HepG2 (cell line): ENCODE measurements around the gene MRPL34. TPM values are rescaled to one million over a fixed set of nuclear protein-coding genes. Genes with fewer than 3 reads are reported as not detected.

ENCODE experiments used
- ATAD3A ChIP-seq: sonication (generic); formaldehyde crosslinking; IDR thresholded peaks from 2 replicates; pipeline ENCODE4 v1.4.0; 2020; ENCODE audit warnings: missing genetic modification reagents
- ATM ChIP-seq: fragments of 450-650 bp; IDR thresholded peaks from 2 replicates; pipeline ENCODE4 v1.7.1; 2017; ENCODE audit warnings: mild to moderate bottlenecking, borderline replicate concordance
- BORCS8-MEF2B ChIP-seq: sonication (generic); formaldehyde crosslinking; IDR thresholded peaks from 2 replicates; pipeline ENCODE4 v1.8.0; 2022; ENCODE audit warnings: mild to moderate bottlenecking, missing genetic modification reagents
- FOSL2 ChIP-seq: sonication (generic); formaldehyde crosslinking; IDR thresholded peaks from 2 replicates; pipeline ENCODE4 v1.4.0; 2020; ENCODE audit warnings: missing genetic modification reagents
- HHEX ChIP-seq: IDR thresholded peaks from 2 replicates; pipeline ENCODE4 v1.6.1; 2016; ENCODE audit warnings: control low read depth
- HMGA1 ChIP-seq: sonication (generic); formaldehyde crosslinking; conservative IDR thresholded peaks from 2 replicates; pipeline ENCODE4 v1.4.0; 2020; ENCODE audit warnings: missing genetic modification reagents
- HNRNPK ChIP-seq: fragments of 200-400 bp; formaldehyde crosslinking; IDR thresholded peaks from 2 replicates; pipeline ENCODE4 v1.6.1; 2018; ENCODE audit warnings: low read length, low read depth, moderate library complexity, mild to moderate bottlenecking; ENCODE audit not compliant: poor library complexity, severe bottlenecking
- HNRNPL ChIP-seq: fragments of 200-400 bp; formaldehyde crosslinking; IDR thresholded peaks from 2 replicates; pipeline ENCODE4 v1.6.1; 2017; ENCODE audit warnings: mild to moderate bottlenecking, low read depth, low read length
- MAZ ChIP-seq, 2 experiments: sonication (generic) in 1 of 2; formaldehyde crosslinking in 1 of 2; IDR thresholded peaks; 2 replicates each; pipeline versions ENCODE4 v1.5.0 to v1.6.1; 2012 to 2020; ENCODE audit warnings: low read depth in 2 of 2, mild to moderate bottlenecking in 2 of 2, borderline replicate concordance in 1 of 2, improper control_type of control experiment in 1 of 2, low read length in 1 of 2, missing genetic modification reagents in 1 of 2, moderate library complexity in 1 of 2
- NFKB2 ChIP-seq: sonication (generic); formaldehyde crosslinking; IDR thresholded peaks from 2 replicates; pipeline ENCODE4 v1.4.0; 2020; ENCODE audit warnings: missing genetic modification reagents, borderline replicate concordance
- ONECUT2 ChIP-seq: sonication (generic); formaldehyde crosslinking; IDR thresholded peaks from 2 replicates; pipeline ENCODE4 v1.4.0; 2020; ENCODE audit warnings: missing genetic modification reagents
- RARA ChIP-seq: IDR thresholded peaks from 2 replicates; pipeline ENCODE4 v1.6.1; 2016; ENCODE audit warnings: missing genetic modification reagents, missing compliant biosample characterization
- RBFOX2 ChIP-seq: fragments of 200-400 bp; formaldehyde crosslinking; IDR thresholded peaks from 2 replicates; pipeline ENCODE4 v1.6.1; 2017; ENCODE audit warnings: low read depth, mild to moderate bottlenecking, low read length
- TFDP2 ChIP-seq: sonication (generic); formaldehyde crosslinking; IDR thresholded peaks from 2 replicates; pipeline ENCODE4 v1.4.0; 2020; ENCODE audit warnings: missing genetic modification reagents
- ZBTB1 ChIP-seq: sonication (generic); formaldehyde crosslinking; IDR thresholded peaks from 2 replicates; pipeline ENCODE4 v1.4.0; 2020; ENCODE audit warnings: missing genetic modification reagents, borderline replicate concordance
- ZNF143 ChIP-seq: sonication (generic); formaldehyde crosslinking; IDR thresholded peaks from 2 replicates; pipeline ENCODE4 v1.4.0; 2020; ENCODE audit warnings: missing genetic modification reagents
- ZNF3 ChIP-seq: IDR thresholded peaks from 2 replicates; pipeline ENCODE4 v1.7.0; 2017; ENCODE audit warnings: inconsistent platforms
- ZNF382 ChIP-seq: sonication (generic); formaldehyde crosslinking; IDR thresholded peaks from 2 replicates; pipeline ENCODE4 v1.5.0; 2020; ENCODE audit warnings: missing genetic modification reagents, mild to moderate bottlenecking, borderline replicate concordance
- ZNF891 ChIP-seq: sonication (generic); formaldehyde crosslinking; IDR thresholded peaks from 2 replicates; pipeline ENCODE4 v1.5.0; 2020; ENCODE audit warnings: mild to moderate bottlenecking, missing genetic modification reagents
- polyA plus RNA-seq, 8 experiments: library from polyadenylated mRNA; depleted of rRNA in 3 of 8; stranded (reverse) in 7 of 8; unstranded in 1 of 8; fragments of >200 nt; fragmentation: Illumina TruSeq in 4 of 8; extraction: Trizol in 4 of 8; gene quantifications; 2 replicates each; pipeline versions ENCODE4 v1.2.1 to v1.2.3, GENCODE V29; 2011 to 2016; ENCODE audit warnings: low read depth in 4 of 8, missing spikeins in 1 of 8, mixed read lengths in 1 of 8; ENCODE audit not compliant: insufficient read depth in 1 of 8
- total RNA-seq, 5 experiments: library from RNA; depleted of rRNA; stranded (reverse); fragments of >200 nt; fragmentation: Illumina TruSeq; extraction: Trizol; gene quantifications; 2 replicates each; pipeline ENCODE4 v1.2.3, GENCODE V29; 2016; ENCODE audit warnings: low read depth in 1 of 5
- TF ChIP-seq, protein P1 (sequence below), 2 experiments: sonication (generic) in 1 of 2; formaldehyde crosslinking in 1 of 2; IDR thresholded peaks; 2 replicates each; pipeline versions ENCODE4 v1.5.1 to v1.6.1; 2011 to 2020; ENCODE audit warnings: borderline replicate concordance in 1 of 2, low read depth in 1 of 2, low read length in 1 of 2, mild to moderate bottlenecking in 1 of 2, missing genetic modification reagents in 1 of 2, moderate library complexity in 1 of 2
- TF ChIP-seq, protein P2 (sequence below): sonication (generic); formaldehyde crosslinking; IDR thresholded peaks from 2 replicates; pipeline ENCODE4 v1.8.0; 2023; ENCODE audit warnings: mild to moderate bottlenecking, missing genetic modification reagents
- TF ChIP-seq, protein P3 (sequence below), 2 experiments: fragments of 450-650 bp in 1 of 2; sonication (generic) in 1 of 2; formaldehyde crosslinking; IDR thresholded peaks; 2 replicates each; pipeline versions ENCODE4 v1.5.0 to v1.8.0; 2020 to 2022; ENCODE audit warnings: mild to moderate bottlenecking in 1 of 2, missing genetic modification reagents in 1 of 2
- TF ChIP-seq, protein P4 (sequence below): sonication (generic); formaldehyde crosslinking; IDR thresholded peaks from 2 replicates; pipeline ENCODE4 v1.8.1; 2023; ENCODE audit warnings: mild to moderate bottlenecking, missing genetic modification reagents, borderline replicate concordance

The MRPL34 gene
- total and polyA plus RNA-seq, 2 of the 13 experiments (the other 11 are each of a cell fraction or from before 2014, with no cell fraction given) = 74.0 to 77.3 TPM

GRCh38 chr19:17334414-17335409 lies 29.0 kb downstream of the MRPL34 start, which contains the start of gene ANO8 (continued):
- TF ChIP-seq, protein P1, sequence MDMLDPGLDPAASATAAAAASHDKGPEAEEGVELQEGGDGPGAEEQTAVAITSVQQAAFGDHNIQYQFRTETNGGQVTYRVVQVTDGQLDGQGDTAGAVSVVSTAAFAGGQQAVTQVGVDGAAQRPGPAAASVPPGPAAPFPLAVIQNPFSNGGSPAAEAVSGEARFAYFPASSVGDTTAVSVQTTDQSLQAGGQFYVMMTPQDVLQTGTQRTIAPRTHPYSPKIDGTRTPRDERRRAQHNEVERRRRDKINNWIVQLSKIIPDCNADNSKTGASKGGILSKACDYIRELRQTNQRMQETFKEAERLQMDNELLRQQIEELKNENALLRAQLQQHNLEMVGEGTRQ (IDR thresholded peaks at IDR 0.05; ENCODE audit: low read depth, low read length) = no peak
- TF ChIP-seq, protein P1 (CRISPR knock-in tag; IDR thresholded peaks at IDR 0.05; ENCODE audit: borderline replicate concordance) = no peak
- TF ChIP-seq HNRNPK (no peak), HMGA1 (no peak), ZBTB1 (CRISPR knock-in tag) (no peak), FOSL2 (CRISPR knock-in tag) (peak; percentile 26; the same call in 1 of the 2 replicates), BORCS8-MEF2B (CRISPR knock-in tag) (peak; percentile 45; the same call in 1 of the 2 replicates), TFDP2 (peak; percentile 70), ONECUT2 (CRISPR knock-in tag) (no peak), RBFOX2 (peak; percentile 77), NFKB2 (peak; percentile 86; the same call in 1 of the 2 replicates), ZNF382 (CRISPR knock-in tag) (no peak), ZNF891 (CRISPR knock-in tag) (no peak), ZNF143 (CRISPR knock-in tag) (no peak), ZNF3 (no peak), ATM (no peak), MAZ (IDR thresholded peaks at IDR 0.05; ENCODE audit: borderline replicate concordance, low read depth, low read length) (peak; percentile 25; the same call in 1 of the 2 replicates), MAZ (CRISPR knock-in tag; IDR thresholded peaks at IDR 0.05; ENCODE audit: low read depth) (peak; percentile 83), HNRNPL (no peak), ATAD3A (CRISPR knock-in tag) (no peak), HHEX (CRISPR knock-in tag) (no peak), RARA (CRISPR knock-in tag) (peak; percentile 25; the same call in 1 of the 2 replicates)
- TF ChIP-seq, protein P2, sequence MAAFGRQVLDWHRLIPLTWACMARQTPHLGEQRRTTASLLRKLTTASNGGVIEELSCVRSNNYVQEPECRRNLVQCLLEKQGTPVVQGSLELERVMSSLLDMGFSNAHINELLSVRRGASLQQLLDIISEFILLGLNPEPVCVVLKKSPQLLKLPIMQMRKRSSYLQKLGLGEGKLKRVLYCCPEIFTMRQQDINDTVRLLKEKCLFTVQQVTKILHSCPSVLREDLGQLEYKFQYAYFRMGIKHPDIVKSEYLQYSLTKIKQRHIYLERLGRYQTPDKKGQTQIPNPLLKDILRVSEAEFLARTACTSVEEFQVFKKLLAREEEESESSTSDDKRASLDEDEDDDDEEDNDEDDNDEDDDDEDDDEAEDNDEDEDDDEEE (CRISPR knock-in tag) = 0 out of 2 replicates have a peak, but pooled peaks have one; percentile 46
- TF ChIP-seq, protein P3, sequence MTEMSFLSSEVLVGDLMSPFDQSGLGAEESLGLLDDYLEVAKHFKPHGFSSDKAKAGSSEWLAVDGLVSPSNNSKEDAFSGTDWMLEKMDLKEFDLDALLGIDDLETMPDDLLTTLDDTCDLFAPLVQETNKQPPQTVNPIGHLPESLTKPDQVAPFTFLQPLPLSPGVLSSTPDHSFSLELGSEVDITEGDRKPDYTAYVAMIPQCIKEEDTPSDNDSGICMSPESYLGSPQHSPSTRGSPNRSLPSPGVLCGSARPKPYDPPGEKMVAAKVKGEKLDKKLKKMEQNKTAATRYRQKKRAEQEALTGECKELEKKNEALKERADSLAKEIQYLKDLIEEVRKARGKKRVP (CRISPR knock-in tag; IDR thresholded peaks at IDR 0.05) = no peak
- TF ChIP-seq, protein P4, sequence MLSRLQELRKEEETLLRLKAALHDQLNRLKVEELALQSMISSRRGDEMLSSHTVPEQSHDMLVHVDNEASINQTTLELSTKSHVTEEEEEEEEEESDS (CRISPR knock-in tag) = peak; percentile 80; the same call in 1 of the 2 replicates
